CD4-positive, alpha-beta T cell treated with Interleukin-10 for 1 hour (primary cell): ENCODE data around the gene PLXNC1.
"Not testable (repeated sequence)": the region's sequence is repeated elsewhere in the genome, so short reads cannot be mapped to it uniquely, and the experiment has no call there.

Experiments used
- DNase-seq: peaks from one replicate; pipeline ENCODE4 v3.0.0-alpha.2; 2020

The PLXNC1 gene

GRCh38 chr12:94305130-94305957 lies 157.0 kb downstream of the PLXNC1 start:
- no peak for DNase-seq

GRCh38 chr12:94308612-94309011 lies 160.2 kb downstream of the PLXNC1 start:
- DNase-seq = no peak

- no peak for DNase-seq
Measured at GRCh38 chr12:94309373-94309772, 161.0 kb downstream of the PLXNC1 start.

- no peak for DNase-seq
Measured at GRCh38 chr12:94312378-94312777, 164.0 kb downstream of the PLXNC1 start.

- not testable (repeated sequence) for DNase-seq
Measured at GRCh38 chr12:94316600-94316999, 168.2 kb downstream of the PLXNC1 start.

GRCh38 chr12:94318181-94318580 lies 169.8 kb downstream of the PLXNC1 start:
- no peak for DNase-seq

- DNase-seq = no peak
Measured at GRCh38 chr12:94320109-94320508, 171.7 kb downstream of the PLXNC1 start.

- no peak for DNase-seq
Measured at GRCh38 chr12:94322346-94322745, 174.0 kb downstream of the PLXNC1 start.

- no peak for DNase-seq
Measured at GRCh38 chr12:94326234-94326633, 177.9 kb downstream of the PLXNC1 start.

GRCh38 chr12:94326727-94327126 lies 178.3 kb downstream of the PLXNC1 start:
- DNase-seq = no peak

- no peak for DNase-seq
Measured at GRCh38 chr12:94327809-94328208, 179.4 kb downstream of the PLXNC1 start.

- DNase-seq = no peak
Measured at GRCh38 chr12:94329366-94329765, 181.0 kb downstream of the PLXNC1 start.

- DNase-seq = no peak
Measured at GRCh38 chr12:94333396-94333795, 185.0 kb downstream of the PLXNC1 start.

- no peak for DNase-seq
Measured at GRCh38 chr12:94336211-94336925, 188.0 kb downstream of the PLXNC1 start.

- no peak for DNase-seq
Measured at GRCh38 chr12:94338006-94338794, 189.8 kb downstream of the PLXNC1 start.

- no peak for DNase-seq
Measured at GRCh38 chr12:94340573-94340972, 192.2 kb downstream of the PLXNC1 start.

GRCh38 chr12:94353130-94353529 lies 204.8 kb downstream of the PLXNC1 start:
- DNase-seq = no peak
